ENCODE data around the gene EPB41L4B. TPM values are rescaled to one million over a fixed set of nuclear protein-coding genes. Genes with fewer than 3 reads are reported as not detected.
A peak's percentile ranks its signal among the peaks of the same experiment; 100 is the strongest.

Gene EPB41L4B
- total and polyA plus RNA-seq, 8 donors = 10.3 to 17.7 (median 15.3) TPM

GRCh38 chr9:109314011-109314531 lies 6.8 kb downstream of the EPB41L4B start:
- peaks cover under 1 to 74% of the 10 kb centered on the region in 2 donors for H3K27me3 ChIP-seq
- no peak overlapping the region for H3K4me3 ChIP-seq
- no peaks in the 10 kb centered on the region for H3K9me3 ChIP-seq
- H3K27ac ChIP-seq = no peak overlapping the region
- H3K4me1 ChIP-seq = peaks cover 0 to 26% of the 10 kb centered on the region in 2 donors
- H3K36me3 ChIP-seq = no peaks in the 10 kb centered on the region
- DNase-seq (peak in 1 of 4 donors; percentile 65), ATAC-seq (peak; percentile 38)
- TF ChIP-seq, protein P1, sequence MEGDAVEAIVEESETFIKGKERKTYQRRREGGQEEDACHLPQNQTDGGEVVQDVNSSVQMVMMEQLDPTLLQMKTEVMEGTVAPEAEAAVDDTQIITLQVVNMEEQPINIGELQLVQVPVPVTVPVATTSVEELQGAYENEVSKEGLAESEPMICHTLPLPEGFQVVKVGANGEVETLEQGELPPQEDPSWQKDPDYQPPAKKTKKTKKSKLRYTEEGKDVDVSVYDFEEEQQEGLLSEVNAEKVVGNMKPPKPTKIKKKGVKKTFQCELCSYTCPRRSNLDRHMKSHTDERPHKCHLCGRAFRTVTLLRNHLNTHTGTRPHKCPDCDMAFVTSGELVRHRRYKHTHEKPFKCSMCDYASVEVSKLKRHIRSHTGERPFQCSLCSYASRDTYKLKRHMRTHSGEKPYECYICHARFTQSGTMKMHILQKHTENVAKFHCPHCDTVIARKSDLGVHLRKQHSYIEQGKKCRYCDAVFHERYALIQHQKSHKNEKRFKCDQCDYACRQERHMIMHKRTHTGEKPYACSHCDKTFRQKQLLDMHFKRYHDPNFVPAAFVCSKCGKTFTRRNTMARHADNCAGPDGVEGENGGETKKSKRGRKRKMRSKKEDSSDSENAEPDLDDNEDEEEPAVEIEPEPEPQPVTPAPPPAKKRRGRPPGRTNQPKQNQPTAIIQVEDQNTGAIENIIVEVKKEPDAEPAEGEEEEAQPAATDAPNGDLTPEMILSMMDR (IDR thresholded peaks at IDR 0.05) = no peak
- intact Hi-C loops (cut with DNase I) = no loop called here

DNA sequence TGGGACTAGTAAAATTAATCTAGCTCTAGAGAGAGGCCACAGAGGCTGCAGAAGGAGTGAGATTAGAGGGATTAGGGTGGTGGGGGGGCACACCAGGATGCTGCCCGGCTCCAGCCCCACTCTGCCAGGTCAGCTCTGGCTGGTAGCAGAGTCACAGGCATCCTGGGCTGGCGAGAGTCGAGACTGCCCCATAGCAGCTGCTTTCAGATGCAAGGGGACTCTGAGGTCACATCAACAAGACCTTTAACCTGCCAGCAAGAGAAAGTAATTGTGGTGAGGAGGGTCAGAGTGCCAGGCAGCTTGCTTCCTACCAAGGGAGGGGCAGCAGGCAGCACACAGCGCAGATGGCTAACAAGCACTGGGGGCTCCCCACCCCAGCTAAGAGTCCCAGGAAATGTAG lies 7.5 kb downstream of the EPB41L4B start:
- Histone ChIP-seq H3K4me3 (no peak overlapping the region), H3K27me3 (peaks cover 0 to 66% of the 10 kb centered on the region in 2 donors), H3K4me1 (peaks cover 0 to 26% of the 10 kb centered on the region in 2 donors), H3K27ac (no peak overlapping the region), H3K9me3 (no peaks in the 10 kb centered on the region), H3K36me3 (no peaks in the 10 kb centered on the region)
- ATAC-seq (no peak), DNase-seq (no peak)
- TF ChIP-seq, protein P1 (IDR thresholded peaks at IDR 0.05) = no peak
- intact Hi-C loops (cut with DNase I) = no loop called here

GRCh38 chr9:109312783-109313182 lies 8.1 kb downstream of the EPB41L4B start:
- TF ChIP-seq, protein P1 (IDR thresholded peaks at IDR 0.05) = no peak
- DNase-seq (no peak), ATAC-seq (no peak)

GRCh38 chr9:109311731-109312130 lies 9.1 kb downstream of the EPB41L4B start:
- Histone ChIP-seq H3K9me3 (no peaks in the 10 kb centered on the region), H3K4me1 (peaks cover 0 to 25% of the 10 kb centered on the region in 2 donors), H3K4me3 (no peak overlapping the region), H3K27ac (no peak overlapping the region), H3K36me3 (no peaks in the 10 kb centered on the region), H3K27me3 (peaks cover 0 to 50% of the 10 kb centered on the region in 2 donors)
- TF ChIP-seq, protein P1 (IDR thresholded peaks at IDR 0.05) = no peak
- ATAC-seq = no peak
- intact Hi-C loops (cut with DNase I) = no loop called here
- no peak for DNase-seq

More at GRCh38 chr9:109312783-109313182, 8.1 kb downstream of the EPB41L4B start:
- Histone ChIP-seq H3K36me3 (no peaks in the 10 kb centered on the region), H3K27me3 (peaks cover 0 to 61% of the 10 kb centered on the region in 2 donors), H3K27ac (no peak overlapping the region), H3K9me3 (no peaks in the 10 kb centered on the region), H3K4me1 (peaks cover 0 to 26% of the 10 kb centered on the region in 2 donors), H3K4me3 (no peak overlapping the region)
- intact Hi-C loops (cut with DNase I) = no loop called here

DNA sequence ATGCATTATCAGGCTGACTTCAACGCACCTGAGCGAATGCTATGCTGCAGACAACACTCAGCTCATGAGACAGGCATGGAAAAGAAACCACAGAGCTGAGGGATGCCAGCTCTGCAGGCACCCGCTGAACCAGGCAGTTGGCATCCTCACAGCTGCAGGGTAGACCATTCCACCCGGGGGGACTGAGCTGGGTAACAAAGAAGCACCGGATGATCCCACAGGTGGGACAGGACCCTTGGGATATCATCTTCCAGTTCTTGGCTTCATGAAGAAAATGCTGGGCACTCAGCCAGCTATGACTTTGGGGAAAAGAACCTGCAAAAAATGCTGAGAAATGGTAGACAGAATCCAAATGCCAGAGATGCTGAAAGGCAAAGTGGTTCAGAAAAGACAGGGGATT lies 9.6 kb downstream of the EPB41L4B start:
- ATAC-seq (no peak), DNase-seq (no peak)
- no peak overlapping the region for H3K27ac ChIP-seq
- H3K27me3 ChIP-seq = peaks cover 0 to 46% of the 10 kb centered on the region in 2 donors
- intact Hi-C loops (cut with DNase I) = no loop called here
- no peak overlapping the region for H3K4me3 ChIP-seq
- no peaks in the 10 kb centered on the region for H3K36me3 ChIP-seq
- no peaks in the 10 kb centered on the region for H3K9me3 ChIP-seq
- TF ChIP-seq, protein P1 (IDR thresholded peaks at IDR 0.05) = no peak
- H3K4me1 ChIP-seq = peaks cover 0 to 20% of the 10 kb centered on the region in 2 donors

Data from left lung (tissue), 10 donors.